ENCODE results near the gene FAM81B. TPM values are rescaled to one million over a fixed set of nuclear protein-coding genes. Genes with fewer than 3 reads are reported as not detected.

FAM81B gene
- polyA plus RNA-seq, 1 donor from 2014 or later: not detected

DNA sequence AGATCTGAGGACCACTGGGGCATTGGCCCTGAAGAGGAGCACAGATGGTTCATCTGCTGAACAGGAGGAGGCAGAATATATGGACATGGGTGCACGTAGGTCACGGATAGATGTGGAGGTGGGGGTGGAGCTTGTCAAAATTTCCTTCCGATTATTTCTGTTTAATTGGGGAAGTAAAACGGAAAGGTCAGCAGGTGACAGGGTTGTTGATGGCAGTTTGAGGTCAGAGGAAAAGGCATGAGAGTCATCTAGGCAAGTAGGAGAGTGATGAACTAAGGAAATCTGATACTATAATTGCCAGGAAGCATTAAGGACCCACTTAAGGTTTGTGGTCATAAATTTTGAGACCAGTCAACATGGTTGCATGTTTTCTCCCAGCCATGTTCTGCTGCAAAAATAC, 8.4 kb upstream of the FAM81B start:
- H3K9ac ChIP-seq (ENCODE audit: low read length): no peak overlapping the region
- H2AFZ ChIP-seq (ENCODE audit: low read depth, low read length): no peak overlapping the region
- no peak overlapping the region for H3K4me2 ChIP-seq (ENCODE audit: low read length)
- no peaks in the 10 kb centered on the region for H4K20me1 ChIP-seq (ENCODE audit: insufficient read depth)
- no peaks in the 10 kb centered on the region for H3K36me3 ChIP-seq (ENCODE audit: insufficient read depth, low read length)
- no peak overlapping the region for H3K27ac ChIP-seq (ENCODE audit: low read length)
- no peaks in the 10 kb centered on the region for H3K9me3 ChIP-seq (ENCODE audit: low read length)
- no peaks in the 10 kb centered on the region for H3F3A ChIP-seq (ENCODE audit: insufficient read depth, low read length, poor library complexity, severe bottlenecking)
- TF ChIP-seq MXI1 (conservative IDR thresholded peaks at IDR 0.05; ENCODE audit: poor library complexity, severe bottlenecking) (no peak), EZH2 (IDR thresholded peaks at IDR 0.05; ENCODE audit: borderline replicate concordance, insufficient read depth, low read length, poor library complexity, severe bottlenecking) (no peak), RAD21 (conservative IDR thresholded peaks at IDR 0.05) (no peak), EP300 (conservative IDR thresholded peaks at IDR 0.05; ENCODE audit: poor library complexity, severe bottlenecking) (no peak), SMC3 (conservative IDR thresholded peaks at IDR 0.05; ENCODE audit: poor library complexity) (no peak), TAF1 (IDR thresholded peaks at IDR 0.05; ENCODE audit: low read depth) (no peak)
- TF ChIP-seq, protein P1, sequence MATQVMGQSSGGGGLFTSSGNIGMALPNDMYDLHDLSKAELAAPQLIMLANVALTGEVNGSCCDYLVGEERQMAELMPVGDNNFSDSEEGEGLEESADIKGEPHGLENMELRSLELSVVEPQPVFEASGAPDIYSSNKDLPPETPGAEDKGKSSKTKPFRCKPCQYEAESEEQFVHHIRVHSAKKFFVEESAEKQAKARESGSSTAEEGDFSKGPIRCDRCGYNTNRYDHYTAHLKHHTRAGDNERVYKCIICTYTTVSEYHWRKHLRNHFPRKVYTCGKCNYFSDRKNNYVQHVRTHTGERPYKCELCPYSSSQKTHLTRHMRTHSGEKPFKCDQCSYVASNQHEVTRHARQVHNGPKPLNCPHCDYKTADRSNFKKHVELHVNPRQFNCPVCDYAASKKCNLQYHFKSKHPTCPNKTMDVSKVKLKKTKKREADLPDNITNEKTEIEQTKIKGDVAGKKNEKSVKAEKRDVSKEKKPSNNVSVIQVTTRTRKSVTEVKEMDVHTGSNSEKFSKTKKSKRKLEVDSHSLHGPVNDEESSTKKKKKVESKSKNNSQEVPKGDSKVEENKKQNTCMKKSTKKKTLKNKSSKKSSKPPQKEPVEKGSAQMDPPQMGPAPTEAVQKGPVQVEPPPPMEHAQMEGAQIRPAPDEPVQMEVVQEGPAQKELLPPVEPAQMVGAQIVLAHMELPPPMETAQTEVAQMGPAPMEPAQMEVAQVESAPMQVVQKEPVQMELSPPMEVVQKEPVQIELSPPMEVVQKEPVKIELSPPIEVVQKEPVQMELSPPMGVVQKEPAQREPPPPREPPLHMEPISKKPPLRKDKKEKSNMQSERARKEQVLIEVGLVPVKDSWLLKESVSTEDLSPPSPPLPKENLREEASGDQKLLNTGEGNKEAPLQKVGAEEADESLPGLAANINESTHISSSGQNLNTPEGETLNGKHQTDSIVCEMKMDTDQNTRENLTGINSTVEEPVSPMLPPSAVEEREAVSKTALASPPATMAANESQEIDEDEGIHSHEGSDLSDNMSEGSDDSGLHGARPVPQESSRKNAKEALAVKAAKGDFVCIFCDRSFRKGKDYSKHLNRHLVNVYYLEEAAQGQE (IDR thresholded peaks at IDR 0.05; ENCODE audit: borderline replicate concordance): no peak
- H3K9me2 ChIP-seq (ENCODE audit: insufficient read depth, low read length): no peaks in the 10 kb centered on the region
- no peaks in the 10 kb centered on the region for H3K79me2 ChIP-seq (replicated peaks; ENCODE audit: insufficient read depth, low read length)
- no peaks in the 10 kb centered on the region for H3K27me3 ChIP-seq (ENCODE audit: insufficient read depth, low read depth, low read length)
- no peak overlapping the region for H3K4me3 ChIP-seq (ENCODE audit: low read length)

DNA sequence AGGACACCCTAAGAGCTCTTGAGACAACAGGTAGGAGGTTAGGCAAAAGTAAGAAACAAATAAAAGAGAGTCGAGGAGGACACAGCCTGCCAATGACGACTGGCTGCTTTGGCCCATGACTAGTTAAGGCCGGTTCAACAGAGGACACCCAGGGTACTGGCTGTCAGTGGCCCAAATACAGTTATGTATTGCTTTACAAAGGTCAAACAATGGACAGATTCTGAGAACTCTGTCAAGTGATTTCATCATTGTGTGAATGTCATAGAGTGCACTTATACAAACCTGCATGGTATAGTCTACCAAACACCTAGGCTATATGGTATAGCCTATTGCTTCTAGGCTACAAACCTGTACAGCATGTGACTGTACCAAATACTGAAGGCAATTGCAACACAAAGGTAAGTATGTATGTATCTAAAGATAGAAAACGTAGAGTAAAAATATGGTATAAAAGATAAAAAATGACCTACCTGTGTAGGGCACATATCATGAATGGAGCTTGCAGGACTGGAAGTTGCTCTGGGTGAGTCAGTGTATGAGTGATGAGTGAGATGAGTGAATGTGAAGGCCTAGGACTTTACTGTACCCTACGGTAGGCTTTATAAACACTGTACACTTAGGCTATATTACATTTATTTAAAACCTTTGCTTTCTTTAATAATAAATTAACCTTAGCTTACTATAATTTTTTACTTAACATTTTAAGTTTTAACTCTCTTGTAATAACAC, 6.5 kb upstream of the FAM81B start:
- H3K9me2 ChIP-seq (ENCODE audit: insufficient read depth, low read length): no peaks in the 10 kb centered on the region
- no peak overlapping the region for H3K9ac ChIP-seq (ENCODE audit: low read length)
- H3K4me3 ChIP-seq (ENCODE audit: low read length): no peak overlapping the region
- no peaks in the 10 kb centered on the region for H3K9me3 ChIP-seq (ENCODE audit: low read length)
- H3K27me3 ChIP-seq (ENCODE audit: insufficient read depth, low read depth, low read length): no peaks in the 10 kb centered on the region
- H3K27ac ChIP-seq (ENCODE audit: low read length): no peak overlapping the region
- no peaks in the 10 kb centered on the region for H4K20me1 ChIP-seq (ENCODE audit: insufficient read depth)
- H3K4me2 ChIP-seq (ENCODE audit: low read length): no peak overlapping the region
- TF ChIP-seq, protein P2, sequence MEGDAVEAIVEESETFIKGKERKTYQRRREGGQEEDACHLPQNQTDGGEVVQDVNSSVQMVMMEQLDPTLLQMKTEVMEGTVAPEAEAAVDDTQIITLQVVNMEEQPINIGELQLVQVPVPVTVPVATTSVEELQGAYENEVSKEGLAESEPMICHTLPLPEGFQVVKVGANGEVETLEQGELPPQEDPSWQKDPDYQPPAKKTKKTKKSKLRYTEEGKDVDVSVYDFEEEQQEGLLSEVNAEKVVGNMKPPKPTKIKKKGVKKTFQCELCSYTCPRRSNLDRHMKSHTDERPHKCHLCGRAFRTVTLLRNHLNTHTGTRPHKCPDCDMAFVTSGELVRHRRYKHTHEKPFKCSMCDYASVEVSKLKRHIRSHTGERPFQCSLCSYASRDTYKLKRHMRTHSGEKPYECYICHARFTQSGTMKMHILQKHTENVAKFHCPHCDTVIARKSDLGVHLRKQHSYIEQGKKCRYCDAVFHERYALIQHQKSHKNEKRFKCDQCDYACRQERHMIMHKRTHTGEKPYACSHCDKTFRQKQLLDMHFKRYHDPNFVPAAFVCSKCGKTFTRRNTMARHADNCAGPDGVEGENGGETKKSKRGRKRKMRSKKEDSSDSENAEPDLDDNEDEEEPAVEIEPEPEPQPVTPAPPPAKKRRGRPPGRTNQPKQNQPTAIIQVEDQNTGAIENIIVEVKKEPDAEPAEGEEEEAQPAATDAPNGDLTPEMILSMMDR (IDR thresholded peaks at IDR 0.05; ENCODE audit: poor library complexity, severe bottlenecking): no peak
- TF ChIP-seq POLR2AphosphoS5 (IDR thresholded peaks at IDR 0.05): no peak
- TF ChIP-seq SMC3 (conservative IDR thresholded peaks at IDR 0.05; ENCODE audit: poor library complexity): no peak
- TF ChIP-seq TAF1 (IDR thresholded peaks at IDR 0.05; ENCODE audit: low read depth): no peak
- no peak for TF ChIP-seq EP300 (conservative IDR thresholded peaks at IDR 0.05; ENCODE audit: poor library complexity, severe bottlenecking)
- TF ChIP-seq MXI1 (conservative IDR thresholded peaks at IDR 0.05; ENCODE audit: poor library complexity, severe bottlenecking): no peak
- no peak for TF ChIP-seq EZH2 (IDR thresholded peaks at IDR 0.05; ENCODE audit: borderline replicate concordance, insufficient read depth, low read length, poor library complexity, severe bottlenecking)
- no peak for TF ChIP-seq RAD21 (conservative IDR thresholded peaks at IDR 0.05)
- TF ChIP-seq, protein P1 (IDR thresholded peaks at IDR 0.05; ENCODE audit: borderline replicate concordance): no peak
- no peaks in the 10 kb centered on the region for H3F3A ChIP-seq (ENCODE audit: insufficient read depth, low read length, poor library complexity, severe bottlenecking)
- H3K79me2 ChIP-seq (replicated peaks; ENCODE audit: insufficient read depth, low read length): no peaks in the 10 kb centered on the region
- H2AFZ ChIP-seq (ENCODE audit: low read depth, low read length): no peak overlapping the region
- H3K36me3 ChIP-seq (ENCODE audit: insufficient read depth, low read length): no peaks in the 10 kb centered on the region
